AG04450 (cell line): ENCODE measurements around the gene SEC63. TPM values are rescaled to one million over a fixed set of nuclear protein-coding genes. Genes with fewer than 3 reads are reported as not detected.
"Not testable (repeated sequence)": the region's sequence is repeated elsewhere in the genome, so short reads cannot be mapped to it uniquely, and the experiment has no call there.

Source experiments
- CTCF ChIA-PET: fragments of 300-600, 350-600 bp; formaldehyde crosslinking; extraction: SDS; loops from one replicate; lab custom pipeline; 2022; ENCODE audit warnings: antibody characterized with exemption, inconsistent platforms; lab: Charles Lee
- POLR2A ChIA-PET: fragments of 350-600 bp; formaldehyde crosslinking; extraction: SDS; loops from one replicate; lab custom pipeline; 2021; ENCODE audit warnings: antibody characterized with exemption, inconsistent platforms; lab: Yijun Ruan, JAX
- DNase-seq: peaks from one replicate; pipeline ENCODE4 v3.0.0-alpha.2; 2011; ENCODE audit warnings: low read depth, low spot score
- H3K27ac ChIP-seq: one replicate; pipeline ENCODE4 v1.5.1; 2012; ENCODE audit warnings: low read depth, low read length, control low read depth
- H3K27me3 ChIP-seq: one replicate; pipeline ENCODE4 v1.6.0; 2012; ENCODE audit warnings: low read length; ENCODE audit not compliant: control insufficient read depth, insufficient read depth
- H3K4me3 ChIP-seq: 2 replicates; pipeline ENCODE4 v1.5.1; 2011; ENCODE audit warnings: mild to moderate bottlenecking, low read depth, low read length, control low read depth
- H3K9me3 ChIP-seq: 2 replicates; pipeline ENCODE4 v1.5.1; 2012; ENCODE audit warnings: low read length; ENCODE audit not compliant: control insufficient read depth, insufficient read depth
- polyA plus RNA-seq: library from polyadenylated mRNA; depleted of rRNA; stranded (reverse); fragments of >200 nt; gene quantifications from 2 replicates; pipeline ENCODE4 v1.2.3, GENCODE V29; 2011
- TF ChIP-seq, protein P1 (sequence below): IDR thresholded peaks from 2 replicates; pipeline ENCODE4 v1.5.1; 2011; ENCODE audit warnings: low read depth, low read length, control low read depth, inconsistent platforms

The SEC63 gene
- polyA plus RNA-seq, 1 experiment = 90.9 TPM

- no peak overlapping the region for H3K4me3 ChIP-seq
- H3K27ac ChIP-seq = no peak overlapping the region
- POLR2A ChIA-PET = no interaction called here
- no peaks in the 10 kb centered on the region for H3K27me3 ChIP-seq
- CTCF ChIA-PET = no interaction called here
- no peak for DNase-seq
- TF ChIP-seq, protein P1, sequence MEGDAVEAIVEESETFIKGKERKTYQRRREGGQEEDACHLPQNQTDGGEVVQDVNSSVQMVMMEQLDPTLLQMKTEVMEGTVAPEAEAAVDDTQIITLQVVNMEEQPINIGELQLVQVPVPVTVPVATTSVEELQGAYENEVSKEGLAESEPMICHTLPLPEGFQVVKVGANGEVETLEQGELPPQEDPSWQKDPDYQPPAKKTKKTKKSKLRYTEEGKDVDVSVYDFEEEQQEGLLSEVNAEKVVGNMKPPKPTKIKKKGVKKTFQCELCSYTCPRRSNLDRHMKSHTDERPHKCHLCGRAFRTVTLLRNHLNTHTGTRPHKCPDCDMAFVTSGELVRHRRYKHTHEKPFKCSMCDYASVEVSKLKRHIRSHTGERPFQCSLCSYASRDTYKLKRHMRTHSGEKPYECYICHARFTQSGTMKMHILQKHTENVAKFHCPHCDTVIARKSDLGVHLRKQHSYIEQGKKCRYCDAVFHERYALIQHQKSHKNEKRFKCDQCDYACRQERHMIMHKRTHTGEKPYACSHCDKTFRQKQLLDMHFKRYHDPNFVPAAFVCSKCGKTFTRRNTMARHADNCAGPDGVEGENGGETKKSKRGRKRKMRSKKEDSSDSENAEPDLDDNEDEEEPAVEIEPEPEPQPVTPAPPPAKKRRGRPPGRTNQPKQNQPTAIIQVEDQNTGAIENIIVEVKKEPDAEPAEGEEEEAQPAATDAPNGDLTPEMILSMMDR = no peak
- H3K9me3 ChIP-seq = no peaks in the 10 kb centered on the region; the same call in 1 of the 2 replicates
Observed at GRCh38 chr6:107928984-107929383, 29.0 kb downstream of the SEC63 start.

GRCh38 chr6:107926697-107927544 is 31.1 kb downstream of the SEC63 start:
- H3K9me3 ChIP-seq, H3K27ac ChIP-seq, DNase-seq, H3K27me3 ChIP-seq, H3K4me3 ChIP-seq, POLR2A ChIA-PET: not testable (repeated sequence)
- CTCF ChIA-PET = interaction anchor here (1.2 kb wide), 1 partner anchor 53 kb away, joined by 4 read pairs; no protein-coding TSS in a partner anchor

DNA sequence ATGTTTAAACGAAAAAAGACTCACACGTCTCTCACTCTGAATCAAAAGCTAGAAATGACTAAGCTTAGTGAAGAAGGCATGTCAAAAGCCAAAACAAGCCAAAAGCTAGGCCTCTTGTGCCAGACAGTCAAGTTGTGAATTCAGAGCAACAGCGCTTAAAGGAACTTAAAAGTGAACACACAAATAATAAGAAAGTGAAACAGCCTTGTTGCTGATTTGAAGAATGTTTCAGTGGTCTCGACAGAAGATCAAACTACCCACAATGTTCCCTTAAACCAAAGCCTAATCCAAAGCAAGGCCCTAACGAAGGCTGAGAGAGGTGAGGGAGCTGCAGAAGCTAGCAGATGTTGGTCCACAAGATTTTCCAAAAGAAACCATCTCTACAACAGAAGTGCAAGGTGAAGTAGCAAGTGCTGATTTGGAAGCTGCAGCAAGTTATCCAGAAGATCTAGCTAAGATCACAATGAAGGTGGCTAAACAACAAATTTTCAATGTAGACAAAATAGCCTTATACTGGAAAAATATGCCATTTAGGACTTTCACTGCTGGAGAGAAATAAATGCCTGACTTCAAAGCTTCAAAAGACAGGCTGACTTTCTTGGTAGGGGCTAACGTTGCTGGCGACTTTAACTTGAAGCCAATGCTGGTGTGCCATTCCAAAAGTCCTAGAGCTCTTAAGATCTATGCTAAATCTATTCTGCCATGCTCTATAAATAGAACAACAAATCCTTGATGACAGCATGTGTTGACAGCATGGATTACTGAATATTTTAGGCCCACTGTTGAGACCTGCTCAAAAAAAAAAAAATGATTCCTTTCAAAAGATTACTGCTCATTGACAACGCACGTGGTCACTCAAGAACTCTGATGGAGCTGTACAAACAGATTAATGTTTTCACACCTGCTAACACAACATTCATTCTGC is 40.3 kb downstream of the SEC63 start:
- Histone ChIP-seq H3K4me3 (no peak overlapping the region), H3K27ac (no peak overlapping the region), H3K27me3 (no peaks in the 10 kb centered on the region), H3K9me3 (peaks cover 5% of the 10 kb centered on the region)
- CTCF ChIA-PET = no interaction called here
- POLR2A ChIA-PET = no interaction called here
- TF ChIP-seq, protein P1 = no peak
- no peak for DNase-seq

GRCh38 chr6:107916961-107917360 is 41.0 kb downstream of the SEC63 start:
- DNase-seq, CTCF ChIA-PET, POLR2A ChIA-PET: not testable (repeated sequence)

DNA sequence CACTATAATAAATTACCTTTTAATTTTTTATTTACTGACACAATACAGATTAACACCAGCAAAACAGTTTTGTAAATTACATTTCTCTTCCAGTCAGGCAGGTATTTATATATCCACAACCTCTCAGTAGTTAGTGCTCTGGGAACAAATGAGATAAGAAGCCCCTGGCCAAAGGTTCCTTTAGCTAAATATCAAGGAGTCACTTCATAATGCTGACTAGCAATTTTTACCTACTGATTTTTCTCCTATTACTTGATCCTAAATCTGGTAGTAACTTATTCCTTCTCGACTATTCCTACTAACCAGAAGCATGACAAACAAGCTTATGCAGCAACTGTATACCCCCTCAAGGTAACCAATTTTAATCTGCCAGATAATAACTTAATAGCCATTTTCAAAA is 46.3 kb downstream of the SEC63 start:
- TF ChIP-seq, protein P1 = no peak
- no peak overlapping the region for H3K4me3 ChIP-seq
- no peaks in the 10 kb centered on the region for H3K27me3 ChIP-seq
- H3K27ac ChIP-seq = no peak overlapping the region
- CTCF ChIA-PET = interaction anchor here (1.3 kb wide), 1 partner anchor 138 kb away, joined by 3 read pairs; no protein-coding TSS in a partner anchor
- DNase-seq = no peak
- H3K9me3 ChIP-seq = no peaks in the 10 kb centered on the region
- POLR2A ChIA-PET = interaction anchor here (0.6 kb wide), 1 partner anchor 792 kb away, joined by 7 read pairs; no protein-coding TSS in a partner anchor

More at GRCh38 chr6:107916961-107917360, 41.0 kb downstream of the SEC63 start:
- not testable (repeated sequence) for H3K9me3 ChIP-seq, H3K27me3 ChIP-seq, H3K27ac ChIP-seq, H3K4me3 ChIP-seq
